Kidney (tissue), 14 donors: ENCODE results near the gene SYK. TPM values are rescaled to one million over a fixed set of nuclear protein-coding genes. Genes with fewer than 3 reads are reported as not detected.

ENCODE experiments used
- DNase-seq, 5 donors: peaks; one replicate each; pipeline ENCODE4 v3.0.0-alpha.2; 2013 to 2020
- FAIRE-seq: peaks from 2 replicates; lab custom pipeline; 2012; peaks lifted over from hg19 to GRCh38; lab: Jason Lieb, UNC
- H3K27ac ChIP-seq, 2 donors: one replicate each; pipeline ENCODE4 v1.7.0; 2013; ENCODE audit warnings: low read depth in 2 of 2, low read length in 2 of 2, inconsistent platforms in 1 of 2
- H3K27me3 ChIP-seq: one replicate; pipeline ENCODE4 v1.7.1; 2013; ENCODE audit warnings: low read length, inconsistent platforms; ENCODE audit not compliant: control insufficient read depth, insufficient read depth
- H3K36me3 ChIP-seq, 3 donors: one replicate each; pipeline versions ENCODE4 v1.7.0 to v1.7.1; 2013; ENCODE audit warnings: low read length in 3 of 3, control low read depth in 1 of 3, inconsistent platforms in 1 of 3; ENCODE audit not compliant: insufficient read depth in 3 of 3, control insufficient read depth in 2 of 3
- H3K4me1 ChIP-seq, 3 donors: one replicate each; pipeline versions ENCODE4 v1.7.0 to v1.7.1; 2013; ENCODE audit warnings: low read length in 3 of 3, inconsistent platforms in 1 of 3, low read depth in 1 of 3; ENCODE audit not compliant: control insufficient read depth in 2 of 3, insufficient read depth in 2 of 3
- H3K4me3 ChIP-seq, 3 donors: one replicate each; pipeline versions ENCODE4 v1.7.0 to v1.8.1; 2013; ENCODE audit warnings: low read length in 3 of 3, control low read depth in 1 of 3, inconsistent platforms in 1 of 3
- H3K9ac ChIP-seq, 3 donors: one replicate each; pipeline versions ENCODE4 v1.7.0 to v1.7.1; 2013; ENCODE audit warnings: low read length in 3 of 3, control low read depth in 1 of 3, inconsistent platforms in 1 of 3
- H3K9me3 ChIP-seq, 3 donors: one replicate each; pipeline versions ENCODE4 v1.7.0 to v1.7.1; 2013; ENCODE audit warnings: low read length in 3 of 3, control low read depth in 1 of 3, inconsistent platforms in 1 of 3; ENCODE audit not compliant: control insufficient read depth in 2 of 3, insufficient read depth in 1 of 3
- CTCF ChIP-seq: IDR thresholded peaks from 3 replicates; pipeline ENCODE4 v1.5.1; 2012; ENCODE audit warnings: mild to moderate bottlenecking, moderate library complexity, borderline replicate concordance; ENCODE audit not compliant: insufficient read depth; ENCODE audit errors: extremely low read depth
- intact Hi-C: fragments of 100-400 bp; cut with DNase I; formaldehyde crosslinking; loops from one replicate; pipeline ENCODE4 v1.11.1; 2022
- polyA plus RNA-seq: library from polyadenylated mRNA; stranded (reverse); fragments of 350-450 nt; fragmentation: Illumina TruSeq; extraction: RNeasy Lipid Tissue Mini Kit (QIAGEN cat#74804); gene quantifications from one replicate; pipeline ENCODE4 v1.2.3, GENCODE V29; 2014; ENCODE audit warnings: low read depth, low replicate concordance; ENCODE audit not compliant: insufficient read depth
- total RNA-seq: library from RNA; stranded (reverse); fragmentation: NEBNext Ultra II Directional; extraction: Animal tissue kit (Norgen Biotek cat#: 25700); gene quantifications from one replicate; pipeline ENCODE4 v1.2.1, GENCODE V29; 2021
- donor health status: control.
- donor health status: control.
- donor health status: control.
- donor health status: control.
- donor health status: control.
- donor health status: DM: yes; HTN: yes; CAD: no.
- donor health status: Normal renal cell carcinoma (clear cell type).

Gene SYK
- total and polyA plus RNA-seq, 2 donors from 2014 or later, result 13.3 to 52.2 TPM

DNA sequence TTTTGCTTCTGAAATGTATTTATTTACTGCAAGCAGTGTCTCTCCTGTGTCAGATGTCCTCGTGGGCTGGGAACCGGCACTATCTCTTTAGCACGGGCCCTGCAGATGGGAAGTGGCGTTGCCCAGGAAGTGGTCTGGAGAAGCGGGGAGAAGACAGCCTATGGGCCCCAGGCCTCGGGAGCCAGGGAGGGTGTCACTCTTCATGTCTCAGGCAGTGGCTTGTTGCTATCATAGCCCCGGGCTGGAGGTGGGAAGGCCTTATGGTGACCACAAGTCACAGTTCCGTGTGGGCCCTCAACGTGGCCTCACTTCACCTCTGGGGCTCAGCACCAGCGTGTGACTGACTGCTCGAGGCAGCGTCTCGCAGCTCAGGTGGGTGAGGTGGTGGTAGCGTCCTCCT, 41.4 kb downstream of the SYK start:
- Histone ChIP-seq H3K4me1 (peaks cover 0 to 8% (median 2%) of the 10 kb centered on the region in 3 donors), H3K27ac (no peak overlapping the region), H3K4me3 (no peak overlapping the region), H3K9me3 (peaks cover 0 to 10% (median 0%) of the 10 kb centered on the region in 3 donors), H3K27me3 (no peaks in the 10 kb centered on the region), H3K36me3 (peaks cover 0 to 12% (median 5%) of the 10 kb centered on the region in 3 donors), H3K9ac (no peak overlapping the region)
- FAIRE-seq, result no peak
- TF ChIP-seq CTCF, result no peak
- intact Hi-C loops, result no loop called here
- no peak for DNase-seq

DNA sequence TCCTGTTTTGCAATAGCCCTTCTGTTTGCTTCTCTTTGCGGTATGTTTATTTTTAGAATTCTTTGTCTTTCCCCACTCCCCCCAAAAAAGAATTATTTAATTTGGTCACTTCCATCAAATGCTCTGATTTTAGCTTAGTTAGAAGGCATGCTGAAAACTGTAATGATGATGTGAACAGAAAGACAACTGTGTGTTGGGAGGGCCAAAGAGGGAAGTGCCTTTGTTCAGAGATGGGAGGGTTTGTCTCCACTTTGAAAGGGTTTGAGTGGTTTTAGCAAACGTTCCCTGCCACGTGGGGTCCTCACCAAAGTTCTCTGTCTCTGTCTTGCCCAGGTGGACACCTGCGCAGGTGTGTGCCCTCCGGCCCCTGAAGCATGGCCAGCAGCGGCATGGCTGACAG, 41.9 kb downstream of the SYK start:
- no peak for FAIRE-seq
- intact Hi-C loops, result no loop called here
- no peak for DNase-seq
- no peaks in the 10 kb centered on the region for H3K27me3 ChIP-seq
- no peak overlapping the region for H3K27ac ChIP-seq
- peaks cover 0 to 12% (median 5%) of the 10 kb centered on the region in 3 donors for H3K36me3 ChIP-seq
- H3K4me3 ChIP-seq, result no peak overlapping the region
- no peak for TF ChIP-seq CTCF
- no peak overlapping the region for H3K9ac ChIP-seq
- H3K9me3 ChIP-seq, result peaks cover 0 to 10% (median 0%) of the 10 kb centered on the region in 3 donors
- peaks cover 0 to 8% (median 2%) of the 10 kb centered on the region in 3 donors for H3K4me1 ChIP-seq

GRCh38 chr9:90844326-90844725, 42.7 kb downstream of the SYK start:
- TF ChIP-seq CTCF, result no peak
- H3K27ac ChIP-seq, result no peak overlapping the region
- no peak overlapping the region for H3K4me3 ChIP-seq
- DNase-seq (no peak), FAIRE-seq (no peak)
- H3K36me3 ChIP-seq, result peaks cover 0 to 12% (median 5%) of the 10 kb centered on the region in 3 donors
- H3K4me1 ChIP-seq, result peaks cover 0 to 8% (median 2%) of the 10 kb centered on the region in 3 donors
- intact Hi-C loops, result no loop called here
- H3K9me3 ChIP-seq, result peaks cover 0 to 10% (median 0%) of the 10 kb centered on the region in 3 donors
- no peak overlapping the region for H3K9ac ChIP-seq
- H3K27me3 ChIP-seq, result no peaks in the 10 kb centered on the region
